SK-N-SH (cell line): Measurements from ENCODE around the gene MED27.

Experiments
- EP300 ChIP-seq, 2 experiments: IDR thresholded peaks; 2 replicates each; pipeline versions ENCODE4 v1.4.0 to v1.6.1; 2012; ENCODE audit warnings: borderline replicate concordance in 1 of 2, low read depth in 1 of 2, low read length in 1 of 2
- EZH2phosphoT487 ChIP-seq: fragments of 200-600 bp; sonication (generic); IDR thresholded peaks from 2 replicates; pipeline ENCODE4 v1.6.1; 2017; ENCODE audit warnings: low read depth, mixed run types, mild to moderate bottlenecking, antibody characterized with exemption, moderate library complexity, borderline replicate concordance
- FOXM1 ChIP-seq: IDR thresholded peaks from 2 replicates; pipeline ENCODE4 v1.4.0; 2012; ENCODE audit warnings: low read depth, mild to moderate bottlenecking
- NRF1 ChIP-seq: IDR thresholded peaks from 2 replicates; pipeline ENCODE4 v1.6.1; 2012; ENCODE audit warnings: low read depth, mild to moderate bottlenecking, low read length
- RAD21 ChIP-seq: IDR thresholded peaks from 2 replicates; pipeline ENCODE4 v1.6.1; 2012; ENCODE audit warnings: mild to moderate bottlenecking, low read length
- RFX5 ChIP-seq: IDR thresholded peaks from 2 replicates; pipeline ENCODE4 v1.6.1; 2012; ENCODE audit warnings: mild to moderate bottlenecking, improper control_type of control experiment, low read length
- TF ChIP-seq, protein P1 (sequence below): fragments of 200-600 bp; sonication (generic); IDR thresholded peaks from 2 replicates; pipeline ENCODE4 v1.6.1; 2017; ENCODE audit warnings: antibody characterized with exemption, mild to moderate bottlenecking, moderate library complexity
- TF ChIP-seq, protein P2 (sequence below): IDR thresholded peaks from 2 replicates; pipeline ENCODE4 v1.6.1; 2012; ENCODE audit warnings: mild to moderate bottlenecking, low read depth, low read length, moderate library complexity
- TF ChIP-seq, protein P3 (sequence below): IDR thresholded peaks from 2 replicates; pipeline ENCODE4; 2012
- TF ChIP-seq, protein P4 (sequence below): fragments of 150-350 bp; IDR thresholded peaks from 2 replicates; pipeline ENCODE4 v1.6.1; 2017; ENCODE audit warnings: antibody characterized with exemption, low read length, low read depth, borderline replicate concordance
- TF ChIP-seq, protein P5 (sequence below): IDR thresholded peaks from 2 replicates; pipeline ENCODE4 v1.4.0; 2012; ENCODE audit warnings: low read depth, borderline replicate concordance

DNA sequence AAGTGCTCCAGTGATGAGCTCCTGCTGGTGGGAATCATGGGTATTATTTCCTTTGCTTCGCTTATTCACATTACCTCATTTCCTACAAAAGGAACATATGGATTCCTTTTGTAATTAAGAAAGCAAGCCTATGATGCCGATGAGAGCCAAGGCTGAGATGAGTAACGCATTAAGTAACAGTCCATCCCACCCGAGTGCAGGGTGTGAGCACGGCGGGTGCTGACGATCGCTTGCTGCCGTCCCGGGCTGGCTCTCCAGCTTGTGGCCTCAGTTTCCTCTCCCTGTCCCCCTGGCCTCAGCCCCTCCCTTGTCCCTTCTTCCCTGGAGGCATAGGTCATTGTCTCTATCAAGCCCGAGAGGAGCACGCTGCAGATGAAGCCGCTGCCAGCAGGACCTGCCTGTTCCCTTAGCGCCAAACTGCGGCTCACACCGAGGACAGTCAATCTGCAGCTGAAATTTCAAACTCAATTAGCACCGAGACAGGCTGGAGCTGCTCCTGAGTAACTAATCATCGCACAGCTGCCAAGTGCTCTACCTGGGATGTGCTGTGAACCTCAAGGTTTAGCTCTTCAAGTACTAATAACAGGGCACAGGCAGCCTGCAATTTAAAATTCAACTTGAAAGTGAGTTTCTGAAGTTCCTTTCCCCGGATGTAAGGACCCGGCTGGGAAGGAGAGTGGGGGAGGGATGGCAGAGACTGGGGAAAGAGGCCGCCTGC, 224.6 kb downstream of the MED27 start:
- TF ChIP-seq, protein P1, sequence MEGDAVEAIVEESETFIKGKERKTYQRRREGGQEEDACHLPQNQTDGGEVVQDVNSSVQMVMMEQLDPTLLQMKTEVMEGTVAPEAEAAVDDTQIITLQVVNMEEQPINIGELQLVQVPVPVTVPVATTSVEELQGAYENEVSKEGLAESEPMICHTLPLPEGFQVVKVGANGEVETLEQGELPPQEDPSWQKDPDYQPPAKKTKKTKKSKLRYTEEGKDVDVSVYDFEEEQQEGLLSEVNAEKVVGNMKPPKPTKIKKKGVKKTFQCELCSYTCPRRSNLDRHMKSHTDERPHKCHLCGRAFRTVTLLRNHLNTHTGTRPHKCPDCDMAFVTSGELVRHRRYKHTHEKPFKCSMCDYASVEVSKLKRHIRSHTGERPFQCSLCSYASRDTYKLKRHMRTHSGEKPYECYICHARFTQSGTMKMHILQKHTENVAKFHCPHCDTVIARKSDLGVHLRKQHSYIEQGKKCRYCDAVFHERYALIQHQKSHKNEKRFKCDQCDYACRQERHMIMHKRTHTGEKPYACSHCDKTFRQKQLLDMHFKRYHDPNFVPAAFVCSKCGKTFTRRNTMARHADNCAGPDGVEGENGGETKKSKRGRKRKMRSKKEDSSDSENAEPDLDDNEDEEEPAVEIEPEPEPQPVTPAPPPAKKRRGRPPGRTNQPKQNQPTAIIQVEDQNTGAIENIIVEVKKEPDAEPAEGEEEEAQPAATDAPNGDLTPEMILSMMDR: no peak
- no peak for TF ChIP-seq NRF1
- TF ChIP-seq, protein P2, sequence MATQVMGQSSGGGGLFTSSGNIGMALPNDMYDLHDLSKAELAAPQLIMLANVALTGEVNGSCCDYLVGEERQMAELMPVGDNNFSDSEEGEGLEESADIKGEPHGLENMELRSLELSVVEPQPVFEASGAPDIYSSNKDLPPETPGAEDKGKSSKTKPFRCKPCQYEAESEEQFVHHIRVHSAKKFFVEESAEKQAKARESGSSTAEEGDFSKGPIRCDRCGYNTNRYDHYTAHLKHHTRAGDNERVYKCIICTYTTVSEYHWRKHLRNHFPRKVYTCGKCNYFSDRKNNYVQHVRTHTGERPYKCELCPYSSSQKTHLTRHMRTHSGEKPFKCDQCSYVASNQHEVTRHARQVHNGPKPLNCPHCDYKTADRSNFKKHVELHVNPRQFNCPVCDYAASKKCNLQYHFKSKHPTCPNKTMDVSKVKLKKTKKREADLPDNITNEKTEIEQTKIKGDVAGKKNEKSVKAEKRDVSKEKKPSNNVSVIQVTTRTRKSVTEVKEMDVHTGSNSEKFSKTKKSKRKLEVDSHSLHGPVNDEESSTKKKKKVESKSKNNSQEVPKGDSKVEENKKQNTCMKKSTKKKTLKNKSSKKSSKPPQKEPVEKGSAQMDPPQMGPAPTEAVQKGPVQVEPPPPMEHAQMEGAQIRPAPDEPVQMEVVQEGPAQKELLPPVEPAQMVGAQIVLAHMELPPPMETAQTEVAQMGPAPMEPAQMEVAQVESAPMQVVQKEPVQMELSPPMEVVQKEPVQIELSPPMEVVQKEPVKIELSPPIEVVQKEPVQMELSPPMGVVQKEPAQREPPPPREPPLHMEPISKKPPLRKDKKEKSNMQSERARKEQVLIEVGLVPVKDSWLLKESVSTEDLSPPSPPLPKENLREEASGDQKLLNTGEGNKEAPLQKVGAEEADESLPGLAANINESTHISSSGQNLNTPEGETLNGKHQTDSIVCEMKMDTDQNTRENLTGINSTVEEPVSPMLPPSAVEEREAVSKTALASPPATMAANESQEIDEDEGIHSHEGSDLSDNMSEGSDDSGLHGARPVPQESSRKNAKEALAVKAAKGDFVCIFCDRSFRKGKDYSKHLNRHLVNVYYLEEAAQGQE: no peak
- TF ChIP-seq RAD21: no peak
- TF ChIP-seq EP300 (IDR thresholded peaks at IDR 0.05; ENCODE audit: borderline replicate concordance in 1 of 2, low read depth in 1 of 2, low read length in 1 of 2): no peak
- TF ChIP-seq, protein P3, sequence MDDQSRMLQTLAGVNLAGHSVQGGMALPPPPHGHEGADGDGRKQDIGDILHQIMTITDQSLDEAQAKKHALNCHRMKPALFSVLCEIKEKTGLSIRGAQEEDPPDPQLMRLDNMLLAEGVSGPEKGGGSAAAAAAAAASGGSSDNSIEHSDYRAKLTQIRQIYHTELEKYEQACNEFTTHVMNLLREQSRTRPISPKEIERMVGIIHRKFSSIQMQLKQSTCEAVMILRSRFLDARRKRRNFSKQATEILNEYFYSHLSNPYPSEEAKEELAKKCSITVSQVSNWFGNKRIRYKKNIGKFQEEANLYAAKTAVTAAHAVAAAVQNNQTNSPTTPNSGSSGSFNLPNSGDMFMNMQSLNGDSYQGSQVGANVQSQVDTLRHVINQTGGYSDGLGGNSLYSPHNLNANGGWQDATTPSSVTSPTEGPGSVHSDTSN: no peak
- TF ChIP-seq, protein P4, sequence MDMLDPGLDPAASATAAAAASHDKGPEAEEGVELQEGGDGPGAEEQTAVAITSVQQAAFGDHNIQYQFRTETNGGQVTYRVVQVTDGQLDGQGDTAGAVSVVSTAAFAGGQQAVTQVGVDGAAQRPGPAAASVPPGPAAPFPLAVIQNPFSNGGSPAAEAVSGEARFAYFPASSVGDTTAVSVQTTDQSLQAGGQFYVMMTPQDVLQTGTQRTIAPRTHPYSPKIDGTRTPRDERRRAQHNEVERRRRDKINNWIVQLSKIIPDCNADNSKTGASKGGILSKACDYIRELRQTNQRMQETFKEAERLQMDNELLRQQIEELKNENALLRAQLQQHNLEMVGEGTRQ: no peak
- no peak for TF ChIP-seq EZH2phosphoT487
- TF ChIP-seq RFX5: no peak
- TF ChIP-seq FOXM1: no peak
- TF ChIP-seq, protein P5, sequence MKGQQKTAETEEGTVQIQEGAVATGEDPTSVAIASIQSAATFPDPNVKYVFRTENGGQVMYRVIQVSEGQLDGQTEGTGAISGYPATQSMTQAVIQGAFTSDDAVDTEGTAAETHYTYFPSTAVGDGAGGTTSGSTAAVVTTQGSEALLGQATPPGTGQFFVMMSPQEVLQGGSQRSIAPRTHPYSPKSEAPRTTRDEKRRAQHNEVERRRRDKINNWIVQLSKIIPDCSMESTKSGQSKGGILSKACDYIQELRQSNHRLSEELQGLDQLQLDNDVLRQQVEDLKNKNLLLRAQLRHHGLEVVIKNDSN: no peak
